Heart left ventricle (tissue), 13 donors: ENCODE results near the gene SNED1.

ENCODE experiments used
- POLR2A ChIP-seq, 2 donors: fragments of 450-650 bp; IDR thresholded peaks; one replicate each; pipeline ENCODE4 v1.6.1; 2017; ENCODE audit warnings: antibody characterized with exemption in 2 of 2, mild to moderate bottlenecking in 2 of 2, moderate library complexity in 2 of 2
- TF ChIP-seq, protein P1 (sequence below), 12 donors: fragments of 200-600 bp; sonication (generic) in 4 of 12; IDR thresholded peaks; one replicate each; pipeline versions ENCODE4 v1.5.0 to v1.8.0; 2018 to 2022; ENCODE audit warnings: antibody characterized with exemption in 12 of 12, mild to moderate bottlenecking in 5 of 12
- donor health status: ischemic (EF 13 %, LVEDD 7.1; RV severe dilation, severe dysfunction).
- donor health status: DM: no; HTN: yes; CAD: no.
- donor health status: DM: no; HTN: no; CAD: no.
- donor health status: ischemic (EF 25% LVEDD 6.9; RV normal size, moderate dysfunction).
- donor health status: ischemic (EF 25% LVEDD 5.7; RV mildly dilated, moderate dysfunction).
- donor health status: ischemic (EF 35%, LVEDD 5.7; RV mildly dilated, moderate dysfunction).
- donor health status: nonischemic (EF 11% LVEDD 7.7; RV severe dilation, severe dysfunction).
- donor health status: DM: yes; HTN: yes; CAD: no.
- donor health status: PGD.
- donor health status: ischemic (EF 29% LVEDD 5.4; RV normal size, mild dysfunction).
- donor health status: nonischemic (EF 23%, LVEDD 6.1; RV moderate dilation, normal function).

- TF ChIP-seq, protein P1, sequence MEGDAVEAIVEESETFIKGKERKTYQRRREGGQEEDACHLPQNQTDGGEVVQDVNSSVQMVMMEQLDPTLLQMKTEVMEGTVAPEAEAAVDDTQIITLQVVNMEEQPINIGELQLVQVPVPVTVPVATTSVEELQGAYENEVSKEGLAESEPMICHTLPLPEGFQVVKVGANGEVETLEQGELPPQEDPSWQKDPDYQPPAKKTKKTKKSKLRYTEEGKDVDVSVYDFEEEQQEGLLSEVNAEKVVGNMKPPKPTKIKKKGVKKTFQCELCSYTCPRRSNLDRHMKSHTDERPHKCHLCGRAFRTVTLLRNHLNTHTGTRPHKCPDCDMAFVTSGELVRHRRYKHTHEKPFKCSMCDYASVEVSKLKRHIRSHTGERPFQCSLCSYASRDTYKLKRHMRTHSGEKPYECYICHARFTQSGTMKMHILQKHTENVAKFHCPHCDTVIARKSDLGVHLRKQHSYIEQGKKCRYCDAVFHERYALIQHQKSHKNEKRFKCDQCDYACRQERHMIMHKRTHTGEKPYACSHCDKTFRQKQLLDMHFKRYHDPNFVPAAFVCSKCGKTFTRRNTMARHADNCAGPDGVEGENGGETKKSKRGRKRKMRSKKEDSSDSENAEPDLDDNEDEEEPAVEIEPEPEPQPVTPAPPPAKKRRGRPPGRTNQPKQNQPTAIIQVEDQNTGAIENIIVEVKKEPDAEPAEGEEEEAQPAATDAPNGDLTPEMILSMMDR (IDR thresholded peaks at IDR 0.05), result no peak
- TF ChIP-seq POLR2A (IDR thresholded peaks at IDR 0.05), result no peak
These were observed 11.5 kb upstream of the SNED1 start for GRCh38 chr2:240986787-240987411.
